ENCODE data around the gene TBX21. TPM values are rescaled to one million over a fixed set of nuclear protein-coding genes. Genes with fewer than 3 reads are reported as not detected.

TBX21 gene, protein sequence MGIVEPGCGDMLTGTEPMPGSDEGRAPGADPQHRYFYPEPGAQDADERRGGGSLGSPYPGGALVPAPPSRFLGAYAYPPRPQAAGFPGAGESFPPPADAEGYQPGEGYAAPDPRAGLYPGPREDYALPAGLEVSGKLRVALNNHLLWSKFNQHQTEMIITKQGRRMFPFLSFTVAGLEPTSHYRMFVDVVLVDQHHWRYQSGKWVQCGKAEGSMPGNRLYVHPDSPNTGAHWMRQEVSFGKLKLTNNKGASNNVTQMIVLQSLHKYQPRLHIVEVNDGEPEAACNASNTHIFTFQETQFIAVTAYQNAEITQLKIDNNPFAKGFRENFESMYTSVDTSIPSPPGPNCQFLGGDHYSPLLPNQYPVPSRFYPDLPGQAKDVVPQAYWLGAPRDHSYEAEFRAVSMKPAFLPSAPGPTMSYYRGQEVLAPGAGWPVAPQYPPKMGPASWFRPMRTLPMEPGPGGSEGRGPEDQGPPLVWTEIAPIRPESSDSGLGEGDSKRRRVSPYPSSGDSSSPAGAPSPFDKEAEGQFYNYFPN
- 7.7 and 9.6 TPM in 2 replicates for total RNA-seq (2013; cell fraction: nucleolus; rRNA removed)
- total RNA-seq (2014; rRNA removed) (7.9 and 8.4 TPM in 2 replicates), total RNA-seq (2014; rRNA removed; fragmentation: Illumina TruSeq; extraction: Trizol) (3.2 and 4.1 TPM in 2 replicates), total RNA-seq (2021) (8.3 and 9.5 TPM in 2 replicates), polyA plus RNA-seq (2011; rRNA removed) (8.6 and 9.6 TPM in 2 replicates), polyA plus RNA-seq (2014; fragmentation: Illumina TruSeq; extraction: Trizol) (4.8 and 6.0 TPM in 2 replicates), polyA plus RNA-seq (2014; fragmentation: Nextera tagmentation; extraction: Ambion mirVana) (1 to 10 TPM in 1 of 2 experiments, under 1 TPM in 1; 0.63 to 1.8 TPM), polyA plus RNA-seq (2014; rRNA removed) (6.0 and 6.3 TPM in 2 replicates), polyA plus RNA-seq (2016; fragmentation: Nextera tagmentation; extraction: Ambion mirVana) (1 to 10 TPM; 1.6 to 1.7 TPM), polyA minus RNA-seq (2011; rRNA and poly(A)+ RNA removed) (6.6 and 12.4 TPM in 2 replicates), Bru-seq, nascent RNA (percentile 67 among the genes with signal in this experiment), BruChase-seq, experiment 1, labeled RNA remaining after a 6-hour chase (percentile 54 among the genes with signal in this experiment), BruChase-seq, experiment 2, labeled RNA remaining after a 2-hour chase (percentile 61 among the genes with signal in this experiment)
- polyA plus RNA-seq (2011; ENCODE audit: low read depth): 2.3 TPM
- polyA plus RNA-seq (2011; cell fraction: cytosol; rRNA removed): 11.3 and 12.2 TPM in 2 replicates
- polyA plus RNA-seq (2011; cell fraction: nucleus; rRNA removed): 21.6 and 25.3 TPM in 2 replicates
- 4.7 and 7.3 TPM in 2 replicates for polyA plus RNA-seq (2012)
- 6.7 and 10.3 TPM in 2 replicates for polyA minus RNA-seq (2011; cell fraction: cytosol; rRNA and poly(A)+ RNA removed)
- 9.1 and 11.5 TPM in 2 replicates for polyA minus RNA-seq (2011; cell fraction: nucleus; rRNA and poly(A)+ RNA removed)
- long read RNA-seq, experiment 1: 0 reads
- long read RNA-seq, experiment 2, partial matches to known transcripts: 8 of 9 reads
- long read RNA-seq, experiment 2, other reads (novel, unspliced or antisense): 1 of 9 reads

- Histone ChIP-seq H3K27me3 (replicated peaks in 1 of 2; ENCODE audit: control insufficient read depth in 2 of 2, insufficient read depth in 2 of 2, low read length in 1 of 2) (0 out of 4 replicates have a peak, but pooled peaks cover 0 to 1% of the 10 kb centered on the region in 2 experiments), H2AFZ (ENCODE audit: control insufficient read depth, low read depth, low read length) (peak within 1 kb of the TSS; percentile 18), H3K9ac (ENCODE audit: control insufficient read depth, insufficient read depth, low read length) (peak within 1 kb of the TSS; percentile 83), H3K36me3 (ENCODE audit: control insufficient read depth in 2 of 2, insufficient read depth in 2 of 2, low read length in 1 of 2) (no peaks in the 10 kb centered on the region), H3K9me3 (replicated peaks; ENCODE audit: control insufficient read depth, insufficient read depth, low read length) (no peaks in the 10 kb centered on the region), H3K4me3 (peak within 1 kb of the TSS; percentile 92), H4K20me1 (ENCODE audit: control insufficient read depth, insufficient read depth) (no peaks in the 10 kb centered on the region), H3K4me2 (ENCODE audit: control insufficient read depth, insufficient read depth) (peak within 1 kb of the TSS; percentile 63), H3K79me2 (ENCODE audit: control insufficient read depth, insufficient read depth, low read length) (peaks cover 46% of the 10 kb centered on the region), H3K27ac (ENCODE audit: control insufficient read depth, insufficient read depth) (peak within 1 kb of the TSS; percentile 84), H3K4me1 (ENCODE audit: control insufficient read depth, insufficient read depth, low read length) (peaks cover 27% of the 10 kb centered on the region)
- in situ Hi-C loops (cut with MboI): no loop called here
- RAD21 ChIA-PET (ENCODE audit: unreplicated experiment): interaction anchor here (1.0 to 10.4 kb wide), 9 partner anchors 9 to 504 kb away, joined by 3 to 136 read pairs (median 4); partner anchors contain the start of gene TBKBP1
- FAIRE-seq (peak; percentile 70), DNase-seq (ENCODE audit: low read depth, low spot score) (no peak), ATAC-seq (peak; percentile 80)
- intact Hi-C loops (cut with micrococcal nuclease; ENCODE audit: unreplicated experiment): loop anchor here (2.0 to 10.0 kb wide), 2 partner anchors 18 to 78 kb away; no protein-coding TSS in a partner anchor
- WGBS (ENCODE audit: insufficient coverage, insufficient replicate concordance, low lambda C conversion rate, missing lambda C conversion rate): 2% methylated on average over 67 of the region's 73 CpGs
- CTCF ChIA-PET: interaction anchor here (0.6 to 17.1 kb wide), 14 partner anchors 8 to 447 kb away, joined by 3 to 242 read pairs (median 4); no protein-coding TSS in a partner anchor
- SMC1A ChIA-PET (ENCODE audit: uncharacterized antibody, unreplicated experiment): interaction anchor here (0.8 to 7.0 kb wide), 10 partner anchors 8 to 69 kb away, joined by 3 to 56 read pairs (median 12); no protein-coding TSS in a partner anchor
- POLR2A ChIA-PET: interaction anchor here (0.6 to 3.3 kb wide), 7 partner anchors 10 to 378 kb away, joined by 3 to 23 read pairs (median 5); no protein-coding TSS in a partner anchor
- no TSS peak for BruUV-seq (replicated peaks)
- 0 out of 2 replicates have a peak, but pooled peaks have one; percentile 44 for TF ChIP-seq RUNX3 (IDR thresholded peaks at IDR 0.05; ENCODE audit: low read length)
- TF ChIP-seq KDM1A (IDR thresholded peaks at IDR 0.05; ENCODE audit: borderline replicate concordance): no peak
- no peak for TF ChIP-seq NFXL1 (IDR thresholded peaks at IDR 0.05; ENCODE audit: borderline replicate concordance)
- TF ChIP-seq RFX5 (IDR thresholded peaks at IDR 0.05; ENCODE audit: low read depth, low read length): no peak
- no peak for TF ChIP-seq TCF12 (IDR thresholded peaks at IDR 0.05; ENCODE audit: low read depth, low read length)
- TF ChIP-seq HDAC6 (IDR thresholded peaks at IDR 0.05; ENCODE audit: unreplicated experiment): no peak
- TF ChIP-seq RAD21 (IDR thresholded peaks at IDR 0.05; ENCODE audit: insufficient read depth, low read depth, low read length): peak; percentile 50
- TF ChIP-seq SMAD1 (IDR thresholded peaks at IDR 0.05; ENCODE audit: low read depth, partially characterized antibody): no peak
- TF ChIP-seq IKZF1 (conservative IDR thresholded peaks at IDR 0.05): 0 out of 2 replicates have a peak, but pooled peaks have one; percentile 73
- TF ChIP-seq SIN3A (IDR thresholded peaks at IDR 0.05; ENCODE audit: low read depth, low read length): peak; percentile 68
- TF ChIP-seq ESRRA (IDR thresholded peaks at IDR 0.05; ENCODE audit: low read length): no peak
- TF ChIP-seq SMC3 (IDR thresholded peaks at IDR 0.05; ENCODE audit: borderline replicate concordance, low read length): peak; percentile 45; the same call in 1 of the 2 replicates
- peak; percentile 91 for TF ChIP-seq POLR2AphosphoS5 (IDR thresholded peaks at IDR 0.05; ENCODE audit: low read length)
- TF ChIP-seq ZBTB4 (CRISPR knock-in tag; IDR thresholded peaks at IDR 0.05): no peak
- no peak for TF ChIP-seq CREM (IDR thresholded peaks at IDR 0.05; ENCODE audit: low read depth)
These were observed at the start of gene TBX21 for GRCh38 chr17:47733047-47733673. Gene TBX21, plus strand, starts transcription at chr17:47733236. Its CDS starts 219 bp downstream, at chr17:47733455.

All from GM12878 (cell line).